ENCODE results near the gene AFP. TPM values are rescaled to one million over a fixed set of nuclear protein-coding genes. Genes with fewer than 3 reads are reported as not detected.

AFP gene
- total and polyA plus RNA-seq, 2 of the 8 experiments (the other 6 are each of a cell fraction or from before 2014, with no cell fraction given): 6.1 to 10.4 TPM

DNA sequence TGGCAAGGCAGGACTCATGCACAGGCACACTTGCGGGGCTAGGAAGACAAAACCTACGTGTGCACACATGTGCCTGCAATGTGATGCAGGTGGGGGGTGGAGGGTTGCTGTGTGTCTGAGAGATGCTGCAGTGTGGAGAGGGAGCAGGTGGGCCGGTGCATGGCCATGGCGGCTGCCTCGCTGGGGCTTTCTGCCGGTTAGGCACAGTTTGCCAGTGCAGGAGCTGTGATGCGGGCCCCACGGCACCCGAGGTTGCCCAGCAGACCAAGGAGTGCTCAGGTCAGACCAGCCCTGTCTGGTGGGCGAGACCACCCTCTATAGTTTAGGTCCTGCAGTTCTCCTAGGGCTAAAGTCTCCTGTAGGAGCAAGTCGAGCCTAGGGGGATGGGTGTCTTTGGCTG, 41.2 kb downstream of the AFP start:
- no peak overlapping the region for H3K18ac ChIP-seq (ENCODE audit: extremely low read depth, low read length)
- H3K9ac ChIP-seq (replicated peaks in 1 of 4; ENCODE audit: extremely low read depth in 1 of 4, low read depth in 3 of 4, low read length in 3 of 4): no peak overlapping the region
- H2BK120ac ChIP-seq (replicated peaks; ENCODE audit: low read depth, low read length): no peak overlapping the region
- H3K56ac ChIP-seq (replicated peaks; ENCODE audit: insufficient read length, low read depth, low read length): no peak overlapping the region
- H3K4ac ChIP-seq (replicated peaks; ENCODE audit: insufficient read length, low read depth, low read length): no peak overlapping the region
- H2AK5ac ChIP-seq (ENCODE audit: low read depth, low read length): no peak overlapping the region
- ChIA-PET POLR2A (ENCODE audit: partially characterized antibody) (no interaction called here), CTCF (ENCODE audit: partially characterized antibody) (no interaction called here)
- no peak overlapping the region for H4K5ac ChIP-seq (ENCODE audit: insufficient read length, low read depth, low read length)
- H3K4me2 ChIP-seq (ENCODE audit: insufficient read depth in 1 of 2, low read depth in 2 of 2, low read length in 2 of 2): no peak overlapping the region
- TF ChIP-seq EP300 (IDR thresholded peaks at IDR 0.05; ENCODE audit: borderline replicate concordance in 1 of 2, low read depth in 2 of 2, low read length in 2 of 2): no peak
- TF ChIP-seq YY1 (IDR thresholded peaks at IDR 0.05; ENCODE audit: low read depth, low read length): no peak
- TF ChIP-seq GTF2F1 (IDR thresholded peaks at IDR 0.05; ENCODE audit: borderline replicate concordance, low read depth, low read length): no peak
- no peak for TF ChIP-seq FOSL1 (IDR thresholded peaks at IDR 0.05; ENCODE audit: insufficient read depth, low read depth, low read length)
- no peak for TF ChIP-seq CHD2 (IDR thresholded peaks at IDR 0.05; ENCODE audit: low read length)
- no peak overlapping the region for H4K91ac ChIP-seq (replicated peaks; ENCODE audit: insufficient read length, low read length)
- H3K23me2 ChIP-seq (ENCODE audit: low read depth, low read length): no peaks in the 10 kb centered on the region
- H2BK12ac ChIP-seq (ENCODE audit: low read depth, low read length): 0 out of 2 replicates have a peak overlapping the region, but pooled peaks have one; percentile 14
- H3K79me2 ChIP-seq (ENCODE audit: control insufficient read depth in 1 of 2, insufficient read depth in 2 of 2, low read length in 2 of 2): no peaks in the 10 kb centered on the region
- FAIRE-seq (no peak), DNase-seq (ENCODE audit: low read depth in 1 of 2, low spot score in 2 of 2) (no peak)
- 83% methylated on average over 11 of the region's 11 CpGs; no CpG with 5 or more reads in 1 of the 2 experiments for WGBS, 2 experiments (ENCODE audit: extremely low coverage in 1 of 2, insufficient coverage in 1 of 2, insufficient read length in 1 of 2, insufficient replicate concordance in 2 of 2, low coverage in 1 of 2, low lambda C conversion rate in 2 of 2, missing lambda C conversion rate in 1 of 2)
- H3K9me3 ChIP-seq (ENCODE audit: insufficient read depth in 2 of 2, low read depth in 1 of 2, low read length in 1 of 2): peaks cover 15 to 16% of the 10 kb centered on the region in 2 experiments
- no peak overlapping the region; the same call in 1 of the 2 replicates for H2AFZ ChIP-seq (ENCODE audit: low read length)
- peaks cover 0 to 2% (median 0%) of the 10 kb centered on the region in 4 experiments; a peak in 1 of 8 replicates for H3K36me3 ChIP-seq (ENCODE audit: control insufficient read depth in 2 of 4, insufficient read depth in 4 of 4, low read length in 3 of 4)
- H4K20me1 ChIP-seq (replicated peaks in 1 of 2; ENCODE audit: control insufficient read depth in 1 of 2, insufficient read depth in 2 of 2, low read length in 2 of 2): no peaks in the 10 kb centered on the region
- H3K27me3 ChIP-seq (replicated peaks in 1 of 4; ENCODE audit: control insufficient read depth in 3 of 4, extremely low read depth in 1 of 4, insufficient read depth in 3 of 4, low read length in 3 of 4): no peaks in the 10 kb centered on the region
- H3K27ac ChIP-seq (ENCODE audit: low read depth, low read length): no peak overlapping the region
- H4K8ac ChIP-seq (ENCODE audit: extremely low read depth, insufficient read depth, low read length): no peak overlapping the region
- H2BK20ac ChIP-seq (ENCODE audit: low read length): no peak overlapping the region
- H3K23ac ChIP-seq (ENCODE audit: insufficient read length): no peak overlapping the region
- H3K79me1 ChIP-seq (ENCODE audit: low read depth, low read length): no peaks in the 10 kb centered on the region
- peak overlapping the region; percentile 60; the same call in 1 of the 2 replicates for H2BK5ac ChIP-seq (ENCODE audit: low read depth, low read length)
- no peaks in the 10 kb centered on the region for H3K4me1 ChIP-seq (replicated peaks in 1 of 4; ENCODE audit: control insufficient read depth in 3 of 4, insufficient read depth in 4 of 4, low read length in 3 of 4)
- H3K14ac ChIP-seq (ENCODE audit: insufficient read length): no peak overlapping the region
- H3K4me3 ChIP-seq (ENCODE audit: extremely low read depth in 1 of 4, insufficient read depth in 2 of 4, low read depth in 3 of 4, low read length in 4 of 4): no peak overlapping the region
- no peak overlapping the region for H2BK15ac ChIP-seq (ENCODE audit: low read length)
